ENCODE measurements around the gene NXN.

NXN gene

GRCh38 chr17:1022278-1023024 lies 42.9 kb upstream of the NXN start:
- no peak for TF ChIP-seq CTCF (IDR thresholded peaks at IDR 0.05; ENCODE audit: insufficient read depth, low read length, poor library complexity, severe bottlenecking)
- no peaks in the 10 kb centered on the region for H3K27me3 ChIP-seq (replicated peaks; ENCODE audit: control insufficient read depth, insufficient read depth, low read length)
- DNase-seq (ENCODE audit: extremely low read depth, insufficient read length), result no peak
- no peak overlapping the region for H3K4me3 ChIP-seq (replicated peaks; ENCODE audit: low read depth, low read length)
- peaks cover 3% of the 10 kb centered on the region; the same call in 1 of the 2 replicates for H3K36me3 ChIP-seq (ENCODE audit: control insufficient read depth, insufficient read depth, low read length)

- Histone ChIP-seq H3K4me3 (replicated peaks; ENCODE audit: low read depth, low read length) (no peak overlapping the region), H3K27me3 (replicated peaks; ENCODE audit: control insufficient read depth, insufficient read depth, low read length) (no peaks in the 10 kb centered on the region), H3K36me3 (ENCODE audit: control insufficient read depth, insufficient read depth, low read length) (peaks cover 3% of the 10 kb centered on the region; the same call in 1 of the 2 replicates)
- no peak for DNase-seq (ENCODE audit: extremely low read depth, insufficient read length)
- no peak for TF ChIP-seq CTCF (IDR thresholded peaks at IDR 0.05; ENCODE audit: insufficient read depth, low read length, poor library complexity, severe bottlenecking)
Measured at GRCh38 chr17:1021147-1021546, 41.6 kb upstream of the NXN start.

DNA sequence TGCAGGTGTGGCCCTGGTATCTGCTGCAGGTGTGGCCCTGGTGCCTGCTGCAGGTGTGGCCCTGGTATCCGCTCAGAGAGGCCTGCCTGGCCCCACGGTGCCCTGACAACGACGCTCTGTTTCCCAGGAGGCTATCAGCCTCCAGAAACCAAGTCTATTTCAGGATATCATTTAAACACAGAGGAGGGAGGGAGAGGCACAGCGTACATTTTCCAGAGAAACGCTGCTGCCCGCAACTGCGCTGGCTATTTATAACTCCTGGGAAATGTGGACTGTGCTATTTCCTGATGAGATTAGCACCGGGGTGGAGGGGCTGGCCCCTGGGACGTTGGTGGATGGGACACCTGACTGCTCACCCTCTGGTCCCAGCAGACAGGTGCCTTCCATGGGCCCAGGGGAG lies 39.9 kb upstream of the NXN start:
- no peak for DNase-seq (ENCODE audit: extremely low read depth, insufficient read length)
- H3K4me3 ChIP-seq (replicated peaks; ENCODE audit: low read depth, low read length), result no peak overlapping the region
- no peak for TF ChIP-seq CTCF (IDR thresholded peaks at IDR 0.05; ENCODE audit: insufficient read depth, low read length, poor library complexity, severe bottlenecking)
- H3K27me3 ChIP-seq (replicated peaks; ENCODE audit: control insufficient read depth, insufficient read depth, low read length), result no peaks in the 10 kb centered on the region
- H3K36me3 ChIP-seq (ENCODE audit: control insufficient read depth, insufficient read depth, low read length), result peaks cover 3% of the 10 kb centered on the region; the same call in 1 of the 2 replicates

DNA sequence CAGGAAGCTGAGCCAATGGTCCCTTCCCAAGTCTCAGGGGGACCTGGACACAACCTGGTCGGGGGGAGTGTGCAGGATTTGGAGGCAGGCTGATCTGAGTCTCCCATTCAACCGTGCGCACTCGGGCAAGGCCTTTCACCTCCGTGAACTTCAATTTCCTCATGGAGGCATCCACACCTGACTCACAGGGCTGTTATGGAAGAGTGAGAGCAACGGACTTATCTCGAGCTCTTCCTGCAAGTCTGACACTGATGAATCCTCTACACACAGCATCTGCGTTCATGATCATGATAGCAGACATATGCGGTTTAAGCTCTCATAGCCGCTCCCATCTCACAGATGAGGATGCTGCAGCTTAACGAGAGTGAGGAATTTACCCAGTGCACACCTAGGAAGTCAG lies 39.0 kb upstream of the NXN start:
- Histone ChIP-seq H3K4me3 (replicated peaks; ENCODE audit: low read depth, low read length) (no peak overlapping the region), H3K27me3 (replicated peaks; ENCODE audit: control insufficient read depth, insufficient read depth, low read length) (no peaks in the 10 kb centered on the region), H3K36me3 (ENCODE audit: control insufficient read depth, insufficient read depth, low read length) (peaks cover 3% of the 10 kb centered on the region; the same call in 1 of the 2 replicates)
- TF ChIP-seq CTCF (IDR thresholded peaks at IDR 0.05; ENCODE audit: insufficient read depth, low read length, poor library complexity, severe bottlenecking), result no peak
- no peak for DNase-seq (ENCODE audit: extremely low read depth, insufficient read length)

GRCh38 chr17:1013729-1014090 lies 34.1 kb upstream of the NXN start:
- no peak for DNase-seq (ENCODE audit: extremely low read depth, insufficient read length)
- TF ChIP-seq CTCF (IDR thresholded peaks at IDR 0.05; ENCODE audit: insufficient read depth, low read length, poor library complexity, severe bottlenecking), result no peak
- Histone ChIP-seq H3K4me3 (replicated peaks; ENCODE audit: low read depth, low read length) (no peak overlapping the region), H3K27me3 (replicated peaks; ENCODE audit: control insufficient read depth, insufficient read depth, low read length) (no peaks in the 10 kb centered on the region), H3K36me3 (ENCODE audit: control insufficient read depth, insufficient read depth, low read length) (peaks cover 20% of the 10 kb centered on the region)
